Effector memory CD4-positive, alpha-beta T cell (primary cell): ENCODE measurements around the gene FGF19.

ENCODE experiments used
- DNase-seq, 3 donors: peaks; one replicate each; pipeline ENCODE4 v3.0.0-alpha.2; 2020
- H3K27ac ChIP-seq: 2 replicates; pipeline ENCODE4 v1.7.0; 2013; ENCODE audit warnings: mild to moderate bottlenecking, low read length, moderate library complexity; ENCODE audit not compliant: insufficient read depth, poor library complexity, severe bottlenecking
- H3K27me3 ChIP-seq: replicated peaks from 2 replicates; pipeline ENCODE4 v1.7.0; 2013; ENCODE audit warnings: mild to moderate bottlenecking, low read length; ENCODE audit not compliant: insufficient read depth, control insufficient read depth, poor library complexity, severe bottlenecking
- H3K36me3 ChIP-seq: 2 replicates; pipeline ENCODE4 v1.7.0; 2013; ENCODE audit warnings: mild to moderate bottlenecking, low read length, moderate library complexity; ENCODE audit not compliant: control insufficient read depth, insufficient read depth
- H3K4me1 ChIP-seq: 2 replicates; pipeline ENCODE4 v1.7.0; 2013; ENCODE audit warnings: low read length, mild to moderate bottlenecking; ENCODE audit not compliant: control insufficient read depth, insufficient read depth, poor library complexity, severe bottlenecking
- H3K4me3 ChIP-seq: 2 replicates; pipeline ENCODE4 v1.7.0; 2013; ENCODE audit warnings: low read length, low read depth, mild to moderate bottlenecking; ENCODE audit not compliant: insufficient read depth, poor library complexity, severe bottlenecking
- H3K9me3 ChIP-seq: 2 replicates; pipeline ENCODE4 v1.7.0; 2013; ENCODE audit warnings: mild to moderate bottlenecking, low read length, moderate library complexity; ENCODE audit not compliant: control insufficient read depth

Gene FGF19

GRCh38 chr11:69674267-69674885 lies 29.4 kb downstream of the FGF19 start:
- peak overlapping the region; percentile 80 for H3K4me3 ChIP-seq
- H3K4me1 ChIP-seq, result peaks cover 9% of the 10 kb centered on the region
- DNase-seq, result no peak
- no peaks in the 10 kb centered on the region for H3K27me3 ChIP-seq
- peaks cover 19% of the 10 kb centered on the region for H3K36me3 ChIP-seq
- peak overlapping the region; percentile 82 for H3K27ac ChIP-seq
- H3K9me3 ChIP-seq, result no peaks in the 10 kb centered on the region

- Histone ChIP-seq H3K27ac (no peak overlapping the region), H3K4me1 (peaks cover 9% of the 10 kb centered on the region), H3K4me3 (no peak overlapping the region), H3K27me3 (no peaks in the 10 kb centered on the region), H3K9me3 (no peaks in the 10 kb centered on the region), H3K36me3 (peaks cover 32% of the 10 kb centered on the region)
- DNase-seq, result no peak
Observed at GRCh38 chr11:69671734-69672465, 31.9 kb downstream of the FGF19 start.

DNA sequence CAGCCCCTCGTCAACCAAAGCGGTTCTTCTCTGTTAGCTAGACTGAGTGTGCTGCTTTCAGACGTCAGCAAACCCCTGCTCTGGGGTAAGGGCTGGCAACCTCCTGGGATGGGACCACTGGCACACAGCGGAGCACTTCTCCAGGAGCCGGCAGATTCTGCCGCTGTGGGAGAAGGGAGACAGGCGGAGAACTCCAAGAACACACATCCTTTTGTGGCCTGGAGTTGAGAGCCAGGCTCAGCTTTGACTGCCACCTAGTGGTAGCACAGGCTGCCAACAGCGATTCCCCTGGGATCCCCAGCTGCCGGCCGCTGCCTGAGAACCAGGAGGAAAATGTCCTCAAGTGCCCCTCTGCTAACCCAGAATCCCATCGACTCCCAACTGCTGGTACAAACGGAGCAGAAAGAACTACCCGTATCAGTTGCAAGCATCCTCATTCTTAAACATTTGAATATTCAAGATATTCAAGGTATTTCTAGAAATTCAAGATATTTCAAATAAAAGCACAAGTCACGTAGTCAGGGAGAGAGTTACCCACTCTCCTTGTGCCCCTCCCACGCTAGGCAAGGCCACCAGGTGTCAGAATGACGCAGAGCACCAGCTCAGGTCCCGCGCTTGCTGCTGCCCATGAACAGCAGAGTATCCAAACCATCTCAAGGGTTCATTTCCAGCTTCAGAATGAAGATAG lies 33.5 kb downstream of the FGF19 start:
- Histone ChIP-seq H3K27me3 (no peaks in the 10 kb centered on the region), H3K9me3 (no peaks in the 10 kb centered on the region), H3K27ac (no peak overlapping the region), H3K36me3 (peaks cover 43% of the 10 kb centered on the region), H3K4me1 (peaks cover 9% of the 10 kb centered on the region), H3K4me3 (no peak overlapping the region)
- peak; percentile 11 to 47 (median 31) for DNase-seq

GRCh38 chr11:69669486-69669885 lies 34.3 kb downstream of the FGF19 start:
- Histone ChIP-seq H3K4me3 (no peak overlapping the region), H3K36me3 (peaks cover 52% of the 10 kb centered on the region), H3K4me1 (peaks cover 6% of the 10 kb centered on the region), H3K27ac (no peak overlapping the region), H3K27me3 (no peaks in the 10 kb centered on the region), H3K9me3 (no peaks in the 10 kb centered on the region)
- DNase-seq, result no peak

- H3K27me3 ChIP-seq, result no peaks in the 10 kb centered on the region
- DNase-seq, result no peak
- no peak overlapping the region for H3K27ac ChIP-seq
- H3K4me1 ChIP-seq, result no peaks in the 10 kb centered on the region
- H3K36me3 ChIP-seq, result peaks cover 63% of the 10 kb centered on the region
- no peaks in the 10 kb centered on the region for H3K9me3 ChIP-seq
- no peak overlapping the region for H3K4me3 ChIP-seq
Observed at GRCh38 chr11:69667619-69668604, 35.9 kb downstream of the FGF19 start.

DNA sequence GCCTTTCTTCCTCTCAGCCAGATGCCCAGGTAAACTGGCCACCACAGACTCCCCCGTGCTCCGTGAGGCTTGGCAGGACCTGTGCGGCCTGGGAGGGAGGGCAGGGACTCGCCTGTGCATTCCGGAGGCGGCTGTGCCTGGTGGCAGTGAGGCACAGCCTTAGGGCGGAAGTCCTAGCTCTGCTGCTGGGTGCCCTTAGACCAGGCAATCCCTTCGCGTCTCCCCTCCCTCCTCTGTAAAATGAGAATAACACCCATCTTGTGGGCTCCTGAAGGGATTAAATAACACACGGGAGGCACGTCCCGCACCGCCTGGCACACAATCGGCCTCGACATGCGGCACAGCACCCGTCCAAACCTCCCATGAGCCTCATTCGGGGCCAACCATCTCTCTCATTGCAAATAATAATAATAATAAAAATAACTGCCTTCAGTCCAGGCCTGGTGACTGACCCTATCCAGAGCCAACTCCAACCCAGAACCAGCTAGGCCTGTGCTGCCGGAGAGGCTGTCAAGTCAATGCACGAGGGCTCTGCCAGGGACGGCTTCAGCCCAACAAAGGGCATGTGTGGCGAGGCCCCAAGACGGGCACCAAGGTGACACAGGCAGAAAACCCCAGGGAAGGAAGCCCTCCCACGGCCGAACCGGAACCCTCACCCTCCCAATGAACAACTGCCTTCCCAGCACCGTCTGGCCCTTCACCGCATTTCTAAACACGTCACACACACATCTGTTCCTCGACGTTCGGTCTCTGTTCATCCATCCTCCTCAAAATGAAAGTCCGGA lies 36.9 kb downstream of the FGF19 start:
- H3K27me3 ChIP-seq, result no peaks in the 10 kb centered on the region
- no peak for DNase-seq
- no peaks in the 10 kb centered on the region for H3K9me3 ChIP-seq
- peaks cover 58% of the 10 kb centered on the region for H3K36me3 ChIP-seq
- no peak overlapping the region for H3K4me3 ChIP-seq
- H3K4me1 ChIP-seq, result no peaks in the 10 kb centered on the region
- H3K27ac ChIP-seq, result no peak overlapping the region

DNA sequence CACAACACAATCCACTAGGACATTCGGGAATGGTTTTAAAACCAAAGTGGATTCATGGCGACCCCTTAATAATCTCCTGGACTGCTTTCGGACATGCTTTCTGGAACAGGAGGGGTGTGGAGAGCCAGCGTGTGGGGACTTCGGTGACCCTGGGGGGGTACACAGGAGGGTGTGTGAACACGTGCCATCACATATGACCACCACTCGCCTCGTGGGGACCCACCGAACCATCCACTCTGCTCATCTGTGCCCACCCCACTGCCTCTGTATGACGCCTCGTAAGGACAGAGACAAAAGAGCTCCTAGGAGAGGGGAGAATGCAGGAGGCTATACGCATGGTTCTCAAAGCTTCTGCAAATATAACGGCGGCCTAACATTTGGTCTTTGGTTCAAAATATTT lies 37.6 kb downstream of the FGF19 start:
- Histone ChIP-seq H3K4me3 (no peak overlapping the region), H3K4me1 (no peaks in the 10 kb centered on the region), H3K9me3 (no peaks in the 10 kb centered on the region), H3K27ac (no peak overlapping the region), H3K36me3 (peaks cover 54% of the 10 kb centered on the region), H3K27me3 (no peaks in the 10 kb centered on the region)
- DNase-seq, result no peak

DNA sequence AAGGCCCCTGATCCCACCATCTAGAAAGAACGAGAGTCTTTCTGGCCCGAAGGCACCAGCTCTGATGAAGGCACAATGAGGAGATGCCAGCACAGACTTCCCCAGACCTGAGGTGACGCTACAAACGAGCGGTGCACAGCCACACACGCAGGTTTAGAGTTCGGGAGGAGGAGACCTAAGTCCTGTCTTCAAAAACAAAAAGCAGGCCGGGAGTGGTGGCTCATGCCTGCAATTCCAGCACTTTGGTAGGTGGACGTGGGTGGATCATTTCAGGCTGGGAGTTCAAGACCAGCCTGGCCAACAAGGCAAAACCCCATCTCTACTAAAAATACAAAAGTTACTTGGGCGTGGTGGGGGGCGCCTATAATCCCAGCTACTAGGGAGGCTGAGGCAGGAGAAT lies 38.2 kb downstream of the FGF19 start:
- peaks cover 50% of the 10 kb centered on the region for H3K36me3 ChIP-seq

GRCh38 chr11:69664901-69665300 lies 38.9 kb downstream of the FGF19 start:
- no peaks in the 10 kb centered on the region for H3K9me3 ChIP-seq
- no peak overlapping the region for H3K27ac ChIP-seq
- no peaks in the 10 kb centered on the region for H3K27me3 ChIP-seq
- DNase-seq, result no peak
- H3K4me3 ChIP-seq, result no peak overlapping the region
- H3K36me3 ChIP-seq, result peaks cover 47% of the 10 kb centered on the region
- no peaks in the 10 kb centered on the region for H3K4me1 ChIP-seq

More for the DNA sequence above, 38.2 kb downstream of the FGF19 start:
- H3K27me3 ChIP-seq, result no peaks in the 10 kb centered on the region
- H3K4me1 ChIP-seq, result no peaks in the 10 kb centered on the region
- DNase-seq, result no peak
- no peaks in the 10 kb centered on the region for H3K9me3 ChIP-seq
- H3K27ac ChIP-seq, result no peak overlapping the region
- H3K4me3 ChIP-seq, result no peak overlapping the region
